RWPE2 (cell line): ENCODE measurements around the gene ZBED4.
"Not testable (repeated sequence)": the region's sequence is repeated elsewhere in the genome, so short reads cannot be mapped to it uniquely, and the experiment has no call there.

Experiments
- ATAC-seq: fragments of 200-7000 bp; cut with Tn5 transposase; 3 replicates; pipeline ENCODE4 v1.9.1; 2021; ENCODE audit warnings: low read depth
- DNase-seq: peaks from one replicate; pipeline ENCODE4 v3.0.0-alpha.2; 2020; ENCODE audit warnings: low spot score
- H3K27ac ChIP-seq: fragments of 450-650 bp; 2 replicates; pipeline ENCODE4 v1.5.1; 2017; ENCODE audit warnings: mild to moderate bottlenecking; ENCODE audit not compliant: poor library complexity, severe bottlenecking
- H3K27me3 ChIP-seq: fragments of 250-450 bp; sonication (Bioruptor Pico); 2 replicates; pipeline ENCODE4 v1.5.1; 2021; ENCODE audit warnings: mild to moderate bottlenecking, moderate library complexity; ENCODE audit not compliant: insufficient read depth, poor library complexity, severe bottlenecking
- H3K36me3 ChIP-seq: fragments of 250-450 bp; sonication (Bioruptor Pico); 2 replicates; pipeline ENCODE4 v1.5.1; 2020; ENCODE audit warnings: low read depth, mild to moderate bottlenecking, moderate library complexity
- H3K4me1 ChIP-seq: fragments of 250-450 bp; sonication (Bioruptor Pico); 2 replicates; pipeline ENCODE4 v1.5.1; 2021; ENCODE audit warnings: mild to moderate bottlenecking, moderate library complexity; ENCODE audit not compliant: insufficient read depth, poor library complexity, severe bottlenecking
- H3K4me3 ChIP-seq: fragments of 250-450 bp; sonication (Bioruptor Pico); 2 replicates; pipeline ENCODE4 v1.5.1; 2021; ENCODE audit warnings: mild to moderate bottlenecking, moderate library complexity; ENCODE audit not compliant: severe bottlenecking
- H3K9me3 ChIP-seq: fragments of 250-450 bp; sonication (Bioruptor Pico); 2 replicates; pipeline ENCODE4 v1.5.1; 2021; ENCODE audit warnings: mild to moderate bottlenecking, moderate library complexity; ENCODE audit not compliant: severe bottlenecking
- CTCF ChIP-seq: fragments of 450-650 bp; IDR thresholded peaks from one replicate; pipeline ENCODE4 v1.5.1; 2017; ENCODE audit warnings: mild to moderate bottlenecking, moderate library complexity; ENCODE audit not compliant: poor library complexity, severe bottlenecking

Gene ZBED4

DNA sequence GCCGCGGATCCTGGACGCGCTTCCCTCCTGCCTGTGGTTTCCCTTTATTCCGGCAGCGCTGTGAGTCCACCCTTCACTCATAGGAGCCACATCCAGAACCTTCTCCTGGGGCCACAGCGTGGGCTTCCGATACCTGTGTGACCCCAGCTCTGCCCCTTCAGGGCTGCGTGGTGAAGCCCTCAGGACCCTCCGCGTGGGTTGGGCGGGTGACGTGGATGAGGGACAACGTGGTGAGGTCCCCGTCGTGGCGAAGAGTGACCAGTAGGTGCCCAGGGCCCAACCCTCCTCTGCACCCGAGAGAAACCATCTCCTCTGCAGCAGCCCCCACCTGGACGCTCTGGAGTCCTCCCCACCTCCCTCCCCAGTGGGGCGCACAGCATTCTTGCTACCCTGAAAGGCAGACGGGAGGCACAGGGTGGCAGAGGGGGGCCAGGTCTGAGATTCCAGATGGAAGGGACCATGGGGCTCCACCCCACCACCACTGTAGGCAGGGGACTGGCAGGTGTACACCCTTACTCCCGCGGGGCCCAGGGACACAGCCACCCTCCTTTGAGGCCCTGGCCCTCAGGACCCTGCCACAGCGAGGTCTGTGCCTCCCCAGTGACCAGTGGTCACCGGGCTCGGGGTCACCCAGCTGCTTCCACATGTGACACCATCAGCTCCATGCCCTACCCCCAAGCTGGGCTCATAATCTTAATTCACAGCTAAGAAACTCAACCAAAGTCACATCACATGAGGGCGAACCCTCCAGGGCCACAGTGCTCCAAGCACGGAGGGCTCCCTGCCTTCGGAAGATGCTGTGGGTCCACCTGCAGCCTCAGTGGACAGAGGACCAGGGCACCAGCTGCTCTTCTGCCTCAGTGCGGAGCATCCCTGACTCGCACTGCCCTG, 3.4 kb upstream of the ZBED4 start:
- DNase-seq, result no peak
- H3K27ac ChIP-seq, result no peak overlapping the region
- peaks cover 52% of the 10 kb centered on the region for H3K27me3 ChIP-seq
- ATAC-seq, result no peak
- TF ChIP-seq CTCF, result no peak
- H3K9me3 ChIP-seq, result no peaks in the 10 kb centered on the region
- H3K4me3 ChIP-seq, result no peak overlapping the region
- H3K4me1 ChIP-seq, result no peaks in the 10 kb centered on the region
- H3K36me3 ChIP-seq, result no peaks in the 10 kb centered on the region

- ATAC-seq, result no peak
- Histone ChIP-seq H3K9me3 (no peaks in the 10 kb centered on the region), H3K4me1 (no peaks in the 10 kb centered on the region), H3K4me3 (no peak overlapping the region), H3K27me3 (peaks cover 45% of the 10 kb centered on the region), H3K36me3 (no peaks in the 10 kb centered on the region), H3K27ac (no peak overlapping the region)
- DNase-seq, result no peak
- no peak for TF ChIP-seq CTCF
These were observed 2.5 kb upstream of the ZBED4 start for GRCh38 chr22:49850959-49851802.

DNA sequence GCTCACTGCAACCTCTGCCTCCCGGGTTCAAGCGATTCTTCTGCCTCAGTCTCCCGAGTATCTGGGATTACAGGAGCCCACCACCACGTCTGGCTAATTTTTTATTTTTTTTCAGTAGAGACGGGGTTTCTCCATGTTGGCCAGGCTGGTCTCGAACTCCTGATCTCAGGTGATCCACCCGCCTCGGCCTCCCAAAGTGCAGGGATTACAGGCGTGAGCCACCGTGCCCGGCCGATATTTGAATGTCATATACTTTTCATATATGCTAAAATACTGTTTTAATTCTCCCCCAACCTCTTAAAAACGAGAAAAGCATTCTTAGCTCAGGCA, 1.1 kb upstream of the ZBED4 start:
- not testable (repeated sequence) for DNase-seq, H3K36me3 ChIP-seq, H3K4me1 ChIP-seq, H3K9me3 ChIP-seq, ATAC-seq
- H3K27me3 ChIP-seq, result peaks cover 33% of the 10 kb centered on the region
- H3K27ac ChIP-seq, result peak overlapping the region; percentile 50
- H3K4me3 ChIP-seq, result peak overlapping the region; percentile 86

GRCh38 chr22:49853981-49854831, 562 bp downstream of the ZBED4 start:
- H3K27ac ChIP-seq, result peak overlapping the region; percentile 48
- H3K4me1 ChIP-seq, result no peaks in the 10 kb centered on the region
- ATAC-seq (0 out of 3 replicates have a peak, but pooled peaks have one; percentile 4), DNase-seq (no peak)
- H3K9me3 ChIP-seq, result no peaks in the 10 kb centered on the region
- H3K36me3 ChIP-seq, result no peaks in the 10 kb centered on the region
- H3K4me3 ChIP-seq, result peak overlapping the region; percentile 86
- peaks cover 16% of the 10 kb centered on the region for H3K27me3 ChIP-seq
- no peak for TF ChIP-seq CTCF
